M059J (cell line): ENCODE data around the gene SSMEM1. TPM values are rescaled to one million over a fixed set of nuclear protein-coding genes. Genes with fewer than 3 reads are reported as not detected.
"Not testable (repeated sequence)": the region's sequence is repeated elsewhere in the genome, so short reads cannot be mapped to it uniquely, and the experiment has no call there.

Source experiments
- DNase-seq: peaks from one replicate; pipeline ENCODE4 v3.0.0-alpha.2; 2012; ENCODE audit warnings: low read depth
- total RNA-seq: library from RNA; depleted of rRNA; stranded (reverse); fragments of >200 nt; shearing (Covaris generic); gene quantifications from 2 replicates; pipeline ENCODE4 v1.2.3, GENCODE V29; 2014; rRNA removed

Gene SSMEM1
- total RNA-seq, 1 experiment from 2014 or later, result not detected

- DNase-seq, result not testable (repeated sequence)
Measured at GRCh38 chr7:130246491-130246890, 38.8 kb downstream of the SSMEM1 start.

- DNase-seq, result not testable (repeated sequence)
Measured at GRCh38 chr7:130248842-130249241, 41.2 kb downstream of the SSMEM1 start.

- not testable (repeated sequence) for DNase-seq
Measured at GRCh38 chr7:130249626-130250025, 42.0 kb downstream of the SSMEM1 start.

- no peak for DNase-seq
Measured at GRCh38 chr7:130254555-130254954, 46.9 kb downstream of the SSMEM1 start.

GRCh38 chr7:130256704-130257103 is 49.0 kb downstream of the SSMEM1 start:
- no peak for DNase-seq

GRCh38 chr7:130258494-130259078 is 50.9 kb downstream of the SSMEM1 start:
- DNase-seq, result no peak

- no peak for DNase-seq
Measured at GRCh38 chr7:130262448-130262847, 54.8 kb downstream of the SSMEM1 start.

GRCh38 chr7:130263130-130263529 is 55.5 kb downstream of the SSMEM1 start:
- DNase-seq, result no peak

Other genes with a start within 250 kb of the SSMEM1 start
- gene ZC3HC1, start 156.5 kb upstream of the SSMEM1 start, total RNA-seq, result 38.3 and 45.3 TPM in 2 replicates
- gene KLHDC10, start 137.3 kb upstream of the SSMEM1 start, total RNA-seq, result 17.6 and 36.6 TPM in 2 replicates
- 22.7 and 28.9 TPM in 2 replicates for gene TMEM209, start 2.5 kb upstream of the SSMEM1 start, total RNA-seq
- gene CPA2, start 59.0 kb downstream of the SSMEM1 start, total RNA-seq, result 0.17 and 3.0 TPM in 2 replicates
- 564 and 723 TPM in 2 replicates for gene CPA4, start 85.3 kb downstream of the SSMEM1 start, total RNA-seq
- not detected in 2 replicates for gene CPA5, start 137.0 kb downstream of the SSMEM1 start, total RNA-seq
- gene CPA1, start 172.6 kb downstream of the SSMEM1 start, total RNA-seq, result not detected in 2 replicates
- 32.0 and 32.9 TPM in 2 replicates for gene CEP41, start 233.2 kb downstream of the SSMEM1 start, total RNA-seq